ENCODE results near the gene CNPY3.
"Not testable (repeated sequence)": the region's sequence is repeated elsewhere in the genome, so short reads cannot be mapped to it uniquely, and the experiment has no call there.

Gene CNPY3

DNA sequence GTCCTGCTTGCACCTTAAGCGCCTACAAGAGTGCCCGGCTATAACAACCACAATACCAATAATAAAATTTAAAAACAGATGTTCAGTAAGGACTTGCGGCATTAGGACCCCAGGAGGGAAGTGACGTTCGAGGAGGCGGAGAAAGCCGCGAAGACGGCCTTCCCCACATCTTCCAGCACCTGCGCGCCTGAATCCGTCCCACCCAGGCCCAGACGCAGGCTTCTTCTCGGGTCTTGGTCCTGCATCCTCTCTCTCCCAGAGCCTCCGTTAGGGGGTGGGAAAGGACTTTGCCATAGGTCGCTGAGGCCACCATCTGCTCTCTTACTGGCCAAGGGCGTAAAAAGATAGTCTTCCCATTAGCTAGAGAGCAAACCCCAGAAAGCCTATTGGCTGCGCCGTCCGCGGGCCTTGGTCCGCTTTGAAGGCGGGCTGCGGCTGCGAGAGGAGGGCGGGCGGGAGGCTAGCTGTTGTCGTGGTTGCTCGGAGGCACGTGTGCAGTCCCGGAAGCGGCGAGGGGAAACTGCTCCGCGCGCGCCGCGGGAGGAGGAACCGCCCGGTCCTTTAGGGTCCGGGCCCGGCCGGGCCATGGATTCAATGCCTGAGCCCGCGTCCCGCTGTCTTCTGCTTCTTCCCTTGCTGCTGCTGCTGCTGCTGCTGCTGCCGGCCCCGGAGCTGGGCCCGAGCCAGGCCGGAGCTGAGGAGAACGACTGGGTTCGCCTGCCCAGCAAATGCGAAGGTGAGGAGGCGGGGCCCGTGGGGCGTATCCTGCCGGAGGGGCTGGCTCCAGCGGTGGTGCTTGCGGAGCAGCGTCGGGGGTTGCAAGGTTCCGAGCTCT, at the start of gene CNPY3:
Gene CNPY3 (plus strand): TSS at position 495 of the 835 bp plus-strand sequence. CDS start 91 bp downstream, at position 586.
- FAIRE-seq = no peak

GRCh38 chr6:42880240-42880817, 49.0 kb upstream of the CNPY3 start:
- not testable (repeated sequence) for FAIRE-seq

- FAIRE-seq = not testable (repeated sequence)
Measured at GRCh38 chr6:42880871-42881270, 48.4 kb upstream of the CNPY3 start.

GRCh38 chr6:42885702-42886101, 43.6 kb upstream of the CNPY3 start:
- no peak for FAIRE-seq

DNA sequence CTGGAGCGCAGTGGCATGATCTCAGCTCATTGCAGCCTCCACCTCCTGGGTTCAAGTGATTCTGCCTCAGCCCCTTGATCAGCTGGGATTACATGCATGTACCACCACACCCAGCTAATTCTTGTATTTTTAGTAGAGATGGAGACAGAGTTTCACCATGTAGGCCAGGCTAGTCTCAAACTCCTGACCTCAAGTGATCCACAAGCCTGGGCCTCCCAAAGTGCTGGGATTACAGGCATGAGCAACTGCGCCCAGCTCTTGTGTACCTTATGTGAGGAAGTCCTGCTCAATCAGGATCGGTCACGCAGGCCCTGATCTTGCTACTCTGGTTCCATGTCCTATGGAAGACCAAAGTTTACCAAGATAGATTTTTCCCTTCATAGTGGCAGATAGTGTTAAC, 41.1 kb upstream of the CNPY3 start:
- FAIRE-seq = not testable (repeated sequence)

GRCh38 chr6:42889815-42890214, 39.5 kb upstream of the CNPY3 start:
- no peak for FAIRE-seq

DNA sequence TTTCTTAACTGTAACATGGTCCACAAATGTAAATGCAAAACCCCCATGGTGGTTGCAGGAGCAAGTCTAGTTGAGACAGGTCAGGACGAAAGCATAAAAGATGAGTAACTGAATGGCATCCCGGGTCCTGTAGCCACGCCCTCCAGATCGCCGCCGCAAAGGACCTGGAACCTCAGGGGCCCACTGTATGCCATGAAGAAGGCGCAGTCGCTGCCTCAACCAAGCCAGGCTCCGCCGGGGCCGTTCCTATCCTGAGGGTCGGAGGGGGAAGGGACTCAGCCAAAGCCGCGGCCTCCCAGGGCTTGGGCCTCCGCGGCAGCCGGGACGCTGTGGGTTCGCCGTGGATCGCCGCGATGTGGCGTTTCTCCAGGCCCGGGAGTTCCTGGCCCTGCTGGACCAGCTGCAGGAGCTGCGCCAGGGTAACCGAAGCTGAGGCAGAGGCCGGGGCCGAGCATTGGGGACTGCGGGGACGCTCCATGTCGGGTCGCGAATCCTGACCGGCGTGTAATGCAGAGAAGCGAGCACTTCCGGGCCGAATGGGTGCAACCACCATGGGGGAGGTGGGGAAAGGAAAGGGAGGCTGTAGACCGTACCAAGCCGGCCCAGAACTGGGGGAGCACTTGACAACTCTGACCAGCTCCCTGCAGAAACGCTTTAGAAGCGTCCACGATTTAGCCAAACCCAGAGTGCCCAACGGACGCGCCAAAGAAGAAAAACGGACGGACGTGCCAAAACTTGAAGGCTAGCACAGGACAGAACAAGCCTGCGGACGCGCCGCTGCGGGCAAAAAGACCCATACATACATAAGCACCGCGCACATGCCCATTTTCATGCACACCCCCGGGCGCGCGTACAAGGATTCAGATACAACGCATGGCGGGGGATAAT, 38.7 kb upstream of the CNPY3 start:
- FAIRE-seq = no peak

- FAIRE-seq = no peak
Measured at GRCh38 chr6:42891199-42891722, 38.0 kb upstream of the CNPY3 start.

DNA sequence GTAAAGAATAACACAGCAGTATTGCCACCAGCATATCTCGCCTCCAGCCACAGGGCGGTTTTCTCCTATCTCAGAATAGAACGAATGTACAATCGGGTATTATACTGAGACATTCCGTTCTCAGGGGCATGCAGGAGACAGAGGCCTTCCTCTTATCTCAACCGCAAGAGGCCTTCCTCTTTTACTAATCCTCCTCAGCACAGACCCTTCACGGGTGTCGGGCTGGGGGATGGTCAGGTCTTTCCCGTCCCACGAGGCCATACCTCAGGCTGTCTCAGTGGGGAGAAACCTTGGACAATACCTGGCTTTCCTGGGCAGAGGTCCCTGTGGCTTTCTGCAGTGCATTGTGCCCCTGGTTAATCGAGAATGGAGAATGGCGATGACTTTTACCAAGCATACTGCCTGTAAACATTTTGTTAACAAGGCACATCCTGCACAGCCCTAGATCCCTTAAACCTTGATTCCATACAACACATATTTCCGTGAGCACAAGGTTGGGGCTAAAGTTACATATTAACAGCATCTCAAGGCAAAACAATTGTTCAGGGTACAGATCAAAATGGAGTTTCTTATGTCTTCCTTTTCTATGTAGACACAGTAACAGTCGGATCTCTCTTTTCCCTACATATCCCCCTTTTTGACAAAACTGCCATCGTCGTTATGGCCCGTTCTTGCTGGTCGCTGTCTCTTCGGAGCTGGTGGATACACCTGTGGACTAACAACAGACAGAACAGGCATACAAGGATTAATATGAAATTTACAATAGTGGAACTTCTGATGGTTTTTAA, 35.0 kb upstream of the CNPY3 start:
- not testable (repeated sequence) for FAIRE-seq

DNA sequence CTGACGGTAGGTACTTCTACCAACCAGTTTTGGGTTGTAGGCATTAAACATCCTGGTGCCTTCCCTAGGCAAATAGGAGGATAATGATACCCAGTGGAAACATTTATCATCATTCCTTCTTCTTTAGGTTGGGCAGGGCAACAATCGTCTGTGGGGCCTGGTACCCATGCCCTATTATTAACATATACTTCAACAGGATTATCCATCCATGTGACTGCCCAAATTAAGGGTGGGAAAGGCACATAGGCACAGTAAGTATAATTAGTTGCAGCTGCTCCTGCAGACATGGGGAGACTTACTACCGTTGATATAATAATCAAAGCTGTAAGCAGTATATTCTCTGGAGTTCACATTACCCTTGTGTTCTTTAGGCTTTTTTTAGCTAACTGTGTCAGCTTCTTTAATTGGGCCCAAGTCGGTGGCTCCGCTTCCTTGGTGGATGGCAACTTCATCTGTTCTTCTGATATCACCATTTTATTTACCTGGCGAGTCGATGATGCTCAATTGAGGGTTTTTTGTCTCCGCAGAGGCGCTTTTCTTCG, 33.0 kb upstream of the CNPY3 start:
- FAIRE-seq = no peak

- peak; percentile 78 for FAIRE-seq
Measured at GRCh38 chr6:42898891-42899361, 30.4 kb upstream of the CNPY3 start.

- no peak for FAIRE-seq
Measured at GRCh38 chr6:42899871-42900270, 29.4 kb upstream of the CNPY3 start.

- FAIRE-seq = no peak
Measured at GRCh38 chr6:42901538-42901957, 27.7 kb upstream of the CNPY3 start.

- not testable (repeated sequence) for FAIRE-seq
Measured at GRCh38 chr6:42902429-42903263, 26.6 kb upstream of the CNPY3 start.

DNA sequence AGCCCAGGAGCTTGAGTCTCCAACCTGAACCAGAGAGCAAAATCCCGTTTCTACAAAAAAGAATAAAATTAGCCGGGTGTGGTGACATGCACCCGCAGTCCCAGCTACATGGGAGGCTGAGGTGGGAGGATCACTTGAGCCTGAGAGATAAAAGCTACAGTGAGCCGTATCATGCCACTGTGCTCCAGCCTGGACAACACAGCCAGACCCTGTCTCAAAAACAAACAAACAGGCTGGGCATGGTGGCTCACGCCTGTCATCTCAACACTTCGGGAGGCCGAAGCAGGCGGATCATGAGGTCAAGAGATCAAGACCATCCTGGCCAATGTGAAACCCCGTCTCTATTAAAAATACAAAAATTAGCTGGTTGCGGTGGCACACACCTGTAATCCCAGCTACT, 24.8 kb upstream of the CNPY3 start:
- FAIRE-seq = no peak

GRCh38 chr6:42907336-42907735, 21.9 kb upstream of the CNPY3 start:
- no peak for FAIRE-seq

- FAIRE-seq = no peak
Measured at GRCh38 chr6:42909835-42910234, 19.4 kb upstream of the CNPY3 start.

DNA sequence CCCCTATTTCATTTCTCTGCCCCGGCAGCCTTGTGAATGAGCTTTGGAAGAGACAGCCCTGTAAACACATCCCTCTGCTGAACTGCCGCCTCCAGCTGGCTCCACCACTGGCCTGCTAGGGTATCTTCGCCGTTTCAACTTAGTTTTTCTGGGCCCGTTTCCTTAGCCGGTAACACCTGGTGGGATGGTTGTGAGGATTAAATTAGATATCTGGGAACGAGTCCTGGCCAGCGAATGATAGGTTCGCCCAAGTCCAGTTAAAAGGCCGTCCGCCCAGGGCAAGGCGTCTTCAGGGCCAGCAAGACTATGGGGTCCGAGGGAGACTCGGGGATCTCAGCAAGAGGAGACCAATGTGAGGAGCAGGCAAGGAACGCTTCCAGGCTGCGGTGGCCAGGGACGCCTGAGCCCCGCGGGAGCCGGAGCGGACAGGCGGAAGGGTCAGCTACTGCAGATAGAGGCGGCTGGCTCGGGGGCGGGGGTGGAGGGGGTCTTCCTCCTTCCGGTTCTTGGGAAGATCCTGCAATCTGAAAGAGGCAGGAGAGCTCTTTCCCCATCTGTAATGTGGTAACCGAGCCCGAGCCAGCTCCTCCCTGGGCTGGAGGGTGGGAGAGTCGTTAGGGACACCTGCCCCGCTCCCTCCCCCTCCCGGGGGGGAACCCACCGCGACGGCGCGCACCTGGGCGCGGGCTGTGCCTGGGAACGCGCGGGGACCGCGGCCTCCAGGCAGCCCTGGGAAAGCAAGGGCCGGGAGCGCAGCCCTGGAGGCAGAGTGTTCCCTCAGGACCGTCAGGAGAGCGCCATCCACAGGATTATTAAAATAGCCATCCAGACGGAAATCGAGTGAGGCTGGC, 17.9 kb upstream of the CNPY3 start:
- FAIRE-seq = no peak

DNA sequence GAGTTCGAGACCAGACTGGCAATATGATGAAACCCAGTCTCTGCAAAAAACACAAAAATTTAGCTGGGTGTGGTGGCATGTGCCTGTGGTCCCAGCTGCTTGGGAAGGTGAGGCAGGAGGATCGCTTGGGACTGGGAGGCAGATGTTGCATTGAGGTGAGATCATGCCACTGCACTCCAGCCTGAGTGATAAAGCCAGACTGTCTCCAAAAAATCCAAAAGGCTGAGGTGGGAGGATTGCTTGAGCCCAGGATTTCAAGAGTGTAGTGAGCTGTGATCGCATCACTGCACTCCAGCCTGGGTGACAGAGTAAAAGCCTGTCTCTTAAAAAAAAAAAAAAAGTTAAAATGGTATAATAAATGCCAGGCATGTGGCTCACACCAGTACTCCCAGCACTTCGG, 14.7 kb upstream of the CNPY3 start:
- no peak for FAIRE-seq

GRCh38 chr6:42915732-42916131, 13.5 kb upstream of the CNPY3 start, which contains the start of gene PTCRA:
Gene PTCRA (plus strand): TSS chr6:42916053. CDS start chr6:42916070, 17 bp downstream.
- no peak for FAIRE-seq
